ENCODE data around the gene WFDC2.

Gene WFDC2

DNA sequence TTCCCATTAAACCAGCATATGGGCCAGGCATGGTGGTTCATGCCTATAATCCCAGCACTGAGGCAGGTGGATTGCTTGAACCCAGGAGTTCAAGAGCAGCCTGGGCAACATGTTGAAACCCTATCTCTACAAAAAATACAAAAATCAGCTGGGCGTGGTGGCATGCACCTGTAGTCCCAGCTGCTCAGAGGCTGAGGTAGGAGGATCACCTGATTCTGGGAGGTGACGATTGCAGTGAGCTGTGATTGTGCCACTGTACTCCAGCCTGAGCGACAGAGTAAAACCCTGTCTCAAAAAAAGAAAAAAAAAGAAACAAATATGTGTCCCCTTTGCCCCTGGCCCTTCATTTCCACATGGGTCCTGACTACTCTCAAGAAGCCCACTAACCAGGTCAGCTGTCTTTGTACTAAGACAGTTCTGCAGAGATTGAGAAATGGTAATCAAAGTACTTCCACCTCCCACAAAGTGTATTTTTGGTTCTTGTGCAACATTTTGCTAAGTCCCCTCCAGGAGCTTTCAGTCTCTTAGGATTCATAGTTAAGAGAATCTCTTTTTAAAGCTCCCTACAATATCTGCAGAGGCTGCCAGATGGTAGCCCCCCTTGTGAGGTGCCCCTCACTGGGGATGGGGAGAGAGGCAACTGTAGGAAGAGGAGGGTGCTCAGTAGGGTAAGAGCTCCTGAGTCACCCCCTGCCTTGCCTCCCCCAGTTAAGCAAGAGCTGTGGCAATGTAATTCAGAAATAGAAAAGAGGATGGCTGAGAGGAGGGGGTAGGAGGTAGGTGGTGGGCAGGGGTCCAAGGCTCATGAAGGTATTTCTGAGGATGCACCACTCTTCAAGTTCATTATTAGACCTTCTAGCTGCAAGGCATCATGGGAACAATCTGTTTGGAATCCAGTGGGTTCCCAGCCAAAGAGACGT, 16.5 kb upstream of the WFDC2 start:
- Mint-ChIP-seq H3K36me3 (ENCODE audit: low read depth) (no peaks in the 10 kb centered on the region), H3K4me3 (no peak overlapping the region), H3K27me3 (ENCODE audit: low read depth, poor library complexity) (peaks cover 38% of the 10 kb centered on the region), H3K4me1 (no peaks in the 10 kb centered on the region), H3K27ac (no peak overlapping the region), H3K9me3 (no peaks in the 10 kb centered on the region)
- TF ChIP-seq, protein P1, sequence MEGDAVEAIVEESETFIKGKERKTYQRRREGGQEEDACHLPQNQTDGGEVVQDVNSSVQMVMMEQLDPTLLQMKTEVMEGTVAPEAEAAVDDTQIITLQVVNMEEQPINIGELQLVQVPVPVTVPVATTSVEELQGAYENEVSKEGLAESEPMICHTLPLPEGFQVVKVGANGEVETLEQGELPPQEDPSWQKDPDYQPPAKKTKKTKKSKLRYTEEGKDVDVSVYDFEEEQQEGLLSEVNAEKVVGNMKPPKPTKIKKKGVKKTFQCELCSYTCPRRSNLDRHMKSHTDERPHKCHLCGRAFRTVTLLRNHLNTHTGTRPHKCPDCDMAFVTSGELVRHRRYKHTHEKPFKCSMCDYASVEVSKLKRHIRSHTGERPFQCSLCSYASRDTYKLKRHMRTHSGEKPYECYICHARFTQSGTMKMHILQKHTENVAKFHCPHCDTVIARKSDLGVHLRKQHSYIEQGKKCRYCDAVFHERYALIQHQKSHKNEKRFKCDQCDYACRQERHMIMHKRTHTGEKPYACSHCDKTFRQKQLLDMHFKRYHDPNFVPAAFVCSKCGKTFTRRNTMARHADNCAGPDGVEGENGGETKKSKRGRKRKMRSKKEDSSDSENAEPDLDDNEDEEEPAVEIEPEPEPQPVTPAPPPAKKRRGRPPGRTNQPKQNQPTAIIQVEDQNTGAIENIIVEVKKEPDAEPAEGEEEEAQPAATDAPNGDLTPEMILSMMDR (IDR thresholded peaks at IDR 0.05), result no peak
- DNase-seq, result no peak

GRCh38 chr20:45456632-45457031, 12.9 kb upstream of the WFDC2 start:
- TF ChIP-seq, protein P1 (IDR thresholded peaks at IDR 0.05), result peak; percentile 39
- peaks cover 41% of the 10 kb centered on the region for H3K27me3 Mint-ChIP-seq (ENCODE audit: low read depth, poor library complexity)
- no peaks in the 10 kb centered on the region for H3K9me3 Mint-ChIP-seq
- no peaks in the 10 kb centered on the region for H3K36me3 Mint-ChIP-seq (ENCODE audit: low read depth)
- DNase-seq, result peak; percentile 22
- no peaks in the 10 kb centered on the region for H3K4me1 Mint-ChIP-seq
- no peak overlapping the region for H3K27ac Mint-ChIP-seq
- no peak overlapping the region for H3K4me3 Mint-ChIP-seq

GRCh38 chr20:45459606-45460005, 9.9 kb upstream of the WFDC2 start:
- H3K36me3 Mint-ChIP-seq (ENCODE audit: low read depth), result no peaks in the 10 kb centered on the region
- no peak for DNase-seq
- H3K4me1 Mint-ChIP-seq, result no peaks in the 10 kb centered on the region
- no peak overlapping the region for H3K4me3 Mint-ChIP-seq
- H3K9me3 Mint-ChIP-seq, result no peaks in the 10 kb centered on the region
- H3K27ac Mint-ChIP-seq, result no peak overlapping the region
- TF ChIP-seq, protein P1 (IDR thresholded peaks at IDR 0.05), result peak; percentile 23
- peaks cover 24% of the 10 kb centered on the region for H3K27me3 Mint-ChIP-seq (ENCODE audit: low read depth, poor library complexity)

DNA sequence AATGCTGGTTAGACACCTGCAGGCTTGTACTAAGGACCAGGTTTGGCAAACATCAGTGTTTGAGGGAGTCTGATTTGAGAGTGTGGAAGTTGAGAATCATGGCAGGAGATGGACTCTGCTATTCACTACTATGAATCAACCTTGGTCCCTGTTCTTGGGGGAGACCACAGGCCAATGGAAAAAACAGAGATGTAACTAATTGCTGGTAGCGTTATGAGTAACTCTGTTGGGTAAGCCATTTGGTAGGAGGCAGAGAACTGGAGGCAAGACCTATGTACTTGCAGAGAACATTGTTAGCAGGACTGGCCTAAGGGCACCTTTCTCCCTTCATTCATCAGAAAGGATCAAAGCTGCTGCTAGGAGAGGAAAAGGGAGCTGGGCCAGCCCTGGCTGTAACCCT, 8.3 kb upstream of the WFDC2 start:
- H3K9me3 Mint-ChIP-seq, result no peaks in the 10 kb centered on the region
- no peak overlapping the region for H3K4me3 Mint-ChIP-seq
- TF ChIP-seq, protein P1 (IDR thresholded peaks at IDR 0.05), result no peak
- H3K27me3 Mint-ChIP-seq (ENCODE audit: low read depth, poor library complexity), result peaks cover 31% of the 10 kb centered on the region
- DNase-seq, result no peak
- no peaks in the 10 kb centered on the region for H3K4me1 Mint-ChIP-seq
- H3K36me3 Mint-ChIP-seq (ENCODE audit: low read depth), result no peaks in the 10 kb centered on the region
- H3K27ac Mint-ChIP-seq, result no peak overlapping the region

DNA sequence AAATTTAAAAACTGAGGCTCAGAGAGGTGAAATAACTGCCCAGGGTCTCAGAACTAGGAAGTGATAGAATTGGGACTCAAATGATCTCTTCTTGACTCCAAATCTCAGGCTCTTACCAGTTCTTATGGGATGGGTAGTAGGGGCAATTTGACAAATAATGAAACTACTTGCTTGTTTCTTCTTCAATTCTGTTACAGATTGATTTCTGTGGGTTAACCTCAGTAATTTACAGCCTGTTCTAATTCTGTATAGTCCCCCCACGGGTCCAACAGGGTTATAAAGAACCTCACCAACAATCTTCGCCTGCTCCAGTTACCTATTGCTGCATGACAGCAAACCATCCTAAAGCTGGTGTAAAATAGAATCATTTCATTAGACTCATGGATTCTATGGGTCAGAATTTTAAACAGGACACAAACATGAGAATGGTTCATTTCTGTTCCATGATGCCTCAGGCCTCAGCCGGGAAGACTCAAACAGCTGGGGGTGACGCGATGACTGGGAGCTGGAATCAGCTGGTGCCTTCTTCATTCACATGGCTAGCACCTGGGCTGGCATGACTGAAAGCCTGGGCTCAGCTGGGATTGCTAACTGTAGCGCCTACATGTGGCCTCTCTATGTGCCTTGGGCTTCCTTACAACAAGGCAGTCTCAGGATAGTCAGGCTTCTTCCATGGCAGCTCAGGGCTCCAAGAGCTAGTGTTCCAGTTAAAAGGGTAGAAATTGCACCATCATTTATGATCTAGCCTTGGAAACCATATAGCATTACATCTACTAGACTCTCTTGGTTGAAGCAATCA, 6.6 kb upstream of the WFDC2 start:
- no peak for DNase-seq
- H3K27me3 Mint-ChIP-seq (ENCODE audit: low read depth, poor library complexity), result peaks cover 27% of the 10 kb centered on the region
- no peak overlapping the region for H3K4me3 Mint-ChIP-seq
- no peaks in the 10 kb centered on the region for H3K36me3 Mint-ChIP-seq (ENCODE audit: low read depth)
- no peaks in the 10 kb centered on the region for H3K9me3 Mint-ChIP-seq
- no peak overlapping the region for H3K27ac Mint-ChIP-seq
- no peaks in the 10 kb centered on the region for H3K4me1 Mint-ChIP-seq
- TF ChIP-seq, protein P1 (IDR thresholded peaks at IDR 0.05), result no peak
